Measurements from ENCODE around the gene JHY.

The JHY gene

DNA sequence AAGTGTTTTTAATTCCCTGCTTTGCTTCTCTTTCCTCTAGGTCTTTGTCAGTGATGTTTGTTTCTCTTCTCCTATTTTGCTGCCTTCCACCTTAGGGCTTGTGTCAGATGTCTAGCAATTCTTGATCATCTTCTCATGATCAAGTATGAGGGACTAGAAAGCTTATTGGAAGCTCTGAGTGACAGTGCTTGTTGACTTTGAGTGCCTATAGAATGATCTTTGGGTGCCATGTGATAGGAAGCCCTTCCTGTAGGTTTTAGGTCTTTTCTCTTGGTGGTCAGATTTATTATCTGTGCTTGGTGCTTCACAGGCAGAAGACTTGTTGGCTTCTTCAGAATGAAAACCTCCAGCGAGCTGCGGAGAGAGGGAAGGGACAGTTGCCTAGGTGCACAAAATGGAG is 56.0 kb downstream of the JHY start:
- no peak for DNase-seq (ENCODE audit: low read depth in 2 of 2, low spot score in 1 of 2)

DNA sequence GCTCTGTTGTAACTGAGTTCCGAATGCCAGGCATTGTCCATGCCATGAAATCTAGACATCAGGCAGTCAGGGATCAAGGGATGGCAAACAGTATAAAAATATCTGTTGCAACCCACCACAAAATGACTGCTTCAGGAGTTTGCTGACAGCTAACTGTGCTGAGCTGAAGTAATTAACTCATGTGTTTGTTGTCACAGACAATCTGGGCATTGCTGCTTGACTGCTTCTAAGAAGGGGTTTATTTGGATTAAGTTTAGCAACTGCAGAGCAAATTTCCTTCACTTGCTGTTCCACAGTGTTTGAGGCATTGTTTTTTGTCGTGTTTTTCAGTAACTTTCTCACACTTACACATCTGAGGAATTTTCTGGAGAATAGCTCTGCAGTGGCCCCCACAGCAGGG is 68.7 kb downstream of the JHY start:
- DNase-seq (ENCODE audit: low read depth in 2 of 2, low spot score in 1 of 2), result no peak

DNA sequence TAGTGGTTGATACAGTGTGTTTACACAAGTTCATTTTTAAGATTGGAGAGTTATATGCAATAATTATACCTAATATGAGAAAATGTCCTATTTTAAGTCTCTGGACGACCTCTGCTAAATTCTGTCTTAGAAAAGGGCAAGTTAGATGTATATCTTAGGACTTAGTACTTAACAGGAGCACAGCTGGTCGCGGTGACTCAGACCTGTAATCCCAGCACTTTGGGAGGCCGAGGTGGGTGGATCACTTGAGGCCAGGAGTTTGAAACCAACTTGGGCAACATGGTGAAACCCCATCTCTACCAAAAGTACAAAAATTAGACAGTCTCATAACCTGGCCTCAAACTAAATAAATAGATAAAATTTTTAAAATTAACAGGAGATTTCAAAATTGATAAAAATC is 71.9 kb downstream of the JHY start:
- DNase-seq (ENCODE audit: low read depth in 2 of 2, low spot score in 1 of 2), result no peak

DNA sequence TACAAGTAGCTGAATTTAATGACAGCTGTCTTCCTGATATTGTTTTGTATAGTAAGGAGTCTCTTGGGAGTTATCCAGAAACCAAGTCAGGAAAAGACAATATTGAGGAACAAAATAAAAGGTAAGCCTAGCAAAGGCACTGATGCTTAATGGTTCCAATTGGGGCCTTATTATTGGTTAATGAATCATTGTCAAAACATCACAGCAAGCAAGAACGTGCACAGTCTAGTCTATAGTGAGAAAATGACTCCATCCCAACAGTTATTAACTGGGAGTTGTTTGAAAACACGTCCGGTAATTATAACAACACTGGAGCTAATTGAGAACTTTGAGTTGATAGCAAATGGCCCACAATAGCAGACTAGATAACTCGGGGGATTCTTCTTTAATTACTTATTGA is 81.4 kb downstream of the JHY start:
- DNase-seq (ENCODE audit: low read depth in 2 of 2, low spot score in 1 of 2), result no peak

DNA sequence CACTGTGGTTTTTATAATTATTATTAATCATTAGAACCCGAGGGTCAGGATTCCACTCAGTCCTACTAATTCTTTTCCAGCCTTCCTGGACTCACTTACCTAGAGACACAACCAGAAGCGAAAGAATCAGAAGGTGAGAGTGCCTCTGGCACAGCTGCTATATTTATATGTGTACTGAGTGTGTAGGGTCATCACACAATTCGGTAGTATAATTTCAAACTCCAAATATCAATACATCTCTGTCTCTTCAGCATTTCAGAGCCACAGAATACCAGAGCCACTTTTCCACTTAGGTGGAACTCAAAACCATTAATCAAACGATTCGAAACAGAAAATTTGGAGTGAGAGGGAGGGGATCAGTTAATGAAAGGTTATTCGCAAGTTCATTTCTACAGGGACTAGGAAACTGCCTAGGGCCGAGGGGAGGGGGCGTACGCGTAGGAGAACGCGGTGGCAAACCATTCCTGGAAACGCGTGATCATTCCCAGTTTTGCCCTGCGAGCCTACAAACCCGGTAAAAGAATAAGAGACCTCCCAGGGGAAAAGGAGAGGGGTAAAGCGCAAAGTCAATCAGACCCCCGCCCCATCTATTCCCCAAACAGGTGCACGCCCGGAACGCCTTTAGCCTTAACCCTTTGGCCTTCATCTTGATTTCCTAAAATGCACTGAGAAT is 93.6 kb downstream of the JHY start:
- DNase-seq (ENCODE audit: low read depth in 2 of 2, low spot score in 1 of 2), result no peak

DNA sequence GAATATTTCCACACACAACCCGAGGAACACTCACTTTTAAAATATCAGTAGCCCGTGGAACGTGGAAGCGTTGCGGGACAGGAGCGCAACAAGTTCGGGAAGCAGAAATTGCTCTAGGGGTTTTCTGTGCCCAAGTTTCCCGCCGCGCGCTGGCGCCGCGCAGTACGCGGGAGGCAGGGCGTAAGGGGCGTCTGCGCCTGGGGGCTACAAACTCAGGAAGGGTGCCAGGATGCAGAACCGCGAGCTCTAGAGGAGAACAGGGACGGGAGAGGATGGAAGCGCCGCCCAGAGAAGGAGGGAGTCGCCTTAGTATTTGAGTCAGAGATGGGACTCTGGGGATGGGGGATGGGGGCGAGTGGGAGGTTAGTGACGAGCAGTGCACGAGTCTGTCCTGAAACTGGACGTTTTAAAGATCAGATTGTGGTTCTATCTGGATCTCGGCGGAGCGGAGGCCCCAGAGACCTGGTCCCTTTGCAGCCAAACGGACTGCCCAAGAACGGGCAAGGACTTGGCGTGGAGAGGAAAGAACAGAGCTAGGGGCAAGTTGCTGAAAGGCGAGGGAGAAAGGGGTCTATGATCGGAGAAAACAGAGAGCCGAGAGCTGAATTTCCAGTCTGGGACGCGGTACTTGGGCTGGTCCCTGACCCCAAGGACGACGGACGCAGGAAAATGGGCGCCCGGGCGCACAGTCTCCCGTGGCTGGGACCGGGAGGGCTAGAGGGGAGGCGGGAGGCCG is 94.3 kb downstream of the JHY start:
- no peak for DNase-seq (ENCODE audit: low read depth in 2 of 2, low spot score in 1 of 2)

DNA sequence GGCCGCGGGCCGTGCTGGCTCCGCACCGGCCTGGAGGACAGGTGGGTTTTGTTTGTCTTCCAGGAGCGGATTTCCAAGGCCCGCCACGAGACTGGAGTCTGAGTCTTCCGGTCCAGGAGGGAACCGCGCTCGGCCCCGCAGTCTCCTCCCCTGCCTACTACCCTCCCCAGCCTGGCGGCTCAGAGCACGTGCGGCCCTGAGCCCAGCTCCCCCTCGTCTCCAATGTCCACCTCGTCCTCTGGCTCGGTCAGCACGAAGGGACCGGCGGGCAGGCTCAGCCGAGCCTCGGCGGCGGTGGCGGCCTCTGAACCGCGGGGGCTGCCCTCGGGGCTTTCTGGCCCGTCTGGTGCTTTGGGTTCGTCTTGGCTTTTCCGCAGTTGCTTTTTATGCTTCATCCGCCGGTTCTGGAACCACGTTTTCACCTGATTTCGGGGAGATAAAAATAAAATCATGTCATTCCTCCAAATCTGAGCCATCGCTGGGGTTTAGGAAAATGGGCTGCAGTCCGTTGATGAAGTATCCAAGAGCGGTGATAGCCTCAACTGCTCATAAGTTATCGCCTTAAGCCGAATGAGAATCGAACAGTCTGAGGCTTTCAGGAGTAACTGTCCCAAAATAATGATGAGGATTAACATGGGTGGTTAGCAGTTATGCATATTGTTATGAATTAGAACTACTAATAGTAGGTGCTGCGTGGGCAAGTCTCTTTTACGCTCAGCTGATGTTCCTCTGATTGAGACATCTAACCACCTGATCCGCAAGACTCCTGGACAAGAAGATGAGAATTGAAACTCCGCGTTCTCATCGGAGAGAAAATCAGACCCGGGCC is 95.1 kb downstream of the JHY start:
- no peak for DNase-seq (ENCODE audit: low read depth in 2 of 2, low spot score in 1 of 2)

DNA sequence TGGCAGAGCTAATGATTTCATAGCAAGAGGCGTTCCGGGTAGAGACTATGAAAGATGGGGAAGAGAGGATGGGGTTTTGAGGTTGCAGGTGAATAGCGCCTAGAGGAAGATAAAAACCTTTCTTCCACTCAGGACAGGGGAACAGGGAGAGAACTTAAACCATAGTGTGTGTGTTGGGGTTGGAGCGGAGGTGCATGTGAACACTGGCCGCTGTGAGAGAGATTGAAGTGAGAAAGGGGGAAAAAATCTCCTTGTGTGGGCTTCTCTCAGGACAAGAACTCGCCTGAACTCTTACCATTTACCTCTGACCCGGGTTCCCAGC is 95.7 kb downstream of the JHY start:
- DNase-seq (ENCODE audit: low read depth in 2 of 2, low spot score in 1 of 2), result no peak

DNA sequence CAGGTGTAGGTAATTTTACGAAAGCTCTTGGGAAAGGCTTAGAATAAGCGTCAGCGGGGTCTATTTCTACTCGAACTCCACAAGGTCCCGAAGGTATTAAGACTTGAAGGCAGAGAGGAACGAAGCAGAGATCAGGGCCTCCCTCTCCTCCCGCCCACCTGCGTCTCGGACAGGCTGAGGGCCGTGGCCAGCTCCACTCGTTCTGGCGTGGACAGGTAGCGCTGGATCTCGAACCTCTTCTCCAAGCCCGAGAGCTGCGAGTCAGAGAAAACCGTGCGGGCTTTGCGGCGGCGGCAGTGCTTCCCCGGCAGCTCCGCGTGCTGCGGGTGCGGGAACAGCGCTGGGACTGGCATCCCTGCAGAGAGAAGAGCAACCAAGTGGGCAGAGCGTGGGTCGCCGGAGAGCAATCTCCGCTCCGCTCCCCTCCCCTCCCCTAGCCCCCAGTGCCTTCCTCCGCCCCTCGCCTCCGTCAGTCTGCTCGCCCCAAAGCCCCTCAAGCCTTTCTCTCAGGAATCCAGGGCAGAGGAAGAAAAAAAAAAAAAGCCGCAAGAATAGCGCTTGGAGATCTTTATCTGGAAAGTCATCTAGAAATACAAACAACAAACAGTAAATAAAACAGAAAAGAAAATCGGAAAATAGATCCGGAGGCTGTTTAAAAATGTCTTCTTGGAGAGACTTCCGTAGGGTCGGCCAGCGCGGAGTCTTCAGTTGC is 96.7 kb downstream of the JHY start:
- no peak for DNase-seq (ENCODE audit: low read depth in 2 of 2, low spot score in 1 of 2)

DNA sequence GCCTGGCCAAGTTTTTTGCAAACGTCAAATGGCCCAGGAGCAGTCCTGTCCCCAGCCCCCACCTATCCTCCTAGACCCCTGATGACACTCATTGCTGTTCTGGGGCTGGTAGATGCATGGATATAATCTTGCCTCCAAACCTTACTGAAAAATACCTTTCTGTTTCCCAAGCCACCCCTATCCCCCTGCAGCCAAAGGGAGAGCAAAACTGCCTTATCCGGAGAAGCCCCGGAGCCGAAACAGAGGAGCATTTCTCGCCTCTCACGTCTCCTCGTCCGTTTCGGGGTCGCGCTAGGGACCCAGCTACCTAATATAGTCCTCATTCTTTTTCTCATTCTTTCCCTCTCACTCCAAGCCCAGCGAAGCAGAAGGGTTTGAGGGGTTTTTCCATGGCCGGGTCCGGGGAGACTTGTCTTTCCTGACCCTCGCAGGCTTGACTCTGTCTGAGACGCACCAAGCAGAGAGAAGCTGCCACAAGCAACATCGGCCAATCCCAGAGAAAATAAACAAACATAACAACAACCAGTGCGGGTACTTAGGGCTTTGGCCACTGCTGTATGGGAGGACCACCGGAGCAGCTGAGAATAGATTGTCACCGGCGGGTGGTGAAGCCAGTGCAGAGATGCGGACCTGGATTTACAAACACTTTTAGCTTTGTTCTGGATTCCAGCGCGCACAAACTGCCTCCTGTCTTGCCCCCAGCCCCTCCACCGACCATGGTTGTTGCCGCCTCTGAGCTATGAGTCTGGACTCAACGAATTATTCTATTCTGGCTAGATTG is 97.4 kb downstream of the JHY start:
- DNase-seq (ENCODE audit: low read depth in 2 of 2, low spot score in 1 of 2), result no peak

DNA sequence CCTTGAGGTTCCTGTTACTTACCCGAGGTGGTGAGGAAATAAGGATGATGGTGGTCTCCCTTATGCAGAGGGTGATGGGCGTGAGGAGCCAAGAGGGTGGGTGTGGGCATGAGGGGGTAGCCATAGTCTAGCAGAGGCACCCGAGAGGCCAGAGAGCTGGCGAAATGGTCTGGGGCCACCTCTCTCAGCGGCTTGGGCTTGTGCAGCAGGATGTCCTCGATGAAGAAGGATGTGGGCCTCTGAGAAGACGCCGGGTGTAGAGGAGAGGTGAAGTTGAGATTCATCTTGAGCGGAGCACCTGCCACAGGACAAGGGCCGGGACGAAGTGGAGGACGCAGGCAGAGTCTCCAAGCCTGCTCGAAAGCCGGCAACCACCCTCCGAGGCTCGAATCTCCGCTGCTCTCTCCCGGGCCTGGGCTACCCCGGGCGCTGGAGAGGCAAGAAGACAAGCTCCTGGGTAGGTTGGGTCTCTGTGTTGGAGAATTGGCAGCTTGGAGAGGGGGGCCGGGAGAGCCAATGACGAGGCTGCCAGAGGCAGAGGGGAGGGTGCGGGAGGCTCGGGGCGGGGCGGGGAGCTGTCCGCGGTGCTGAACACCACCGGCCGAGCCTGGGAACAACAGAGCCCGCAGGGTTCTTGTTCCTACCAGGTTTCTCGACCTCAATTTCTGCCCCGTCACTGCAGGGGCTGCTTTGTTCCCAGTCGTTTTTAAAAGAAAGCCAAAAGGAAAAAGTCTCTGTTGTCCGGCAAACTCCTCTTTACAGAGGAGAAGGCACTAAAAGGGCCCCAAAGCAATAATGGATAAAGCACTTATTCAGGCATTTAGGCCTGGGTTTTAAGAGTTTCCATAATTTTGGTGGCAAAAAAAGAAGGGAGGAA is 99.1 kb downstream of the JHY start, which contains the start of gene BSX:
BSX (minus strand) TSS at position 447 of the 877 bp plus-strand sequence; CDS start at position 284, 163 bp downstream.
- peak in 1 of 2 donors; percentile 5 for DNase-seq (ENCODE audit: low read depth in 2 of 2, low spot score in 1 of 2)

DNA sequence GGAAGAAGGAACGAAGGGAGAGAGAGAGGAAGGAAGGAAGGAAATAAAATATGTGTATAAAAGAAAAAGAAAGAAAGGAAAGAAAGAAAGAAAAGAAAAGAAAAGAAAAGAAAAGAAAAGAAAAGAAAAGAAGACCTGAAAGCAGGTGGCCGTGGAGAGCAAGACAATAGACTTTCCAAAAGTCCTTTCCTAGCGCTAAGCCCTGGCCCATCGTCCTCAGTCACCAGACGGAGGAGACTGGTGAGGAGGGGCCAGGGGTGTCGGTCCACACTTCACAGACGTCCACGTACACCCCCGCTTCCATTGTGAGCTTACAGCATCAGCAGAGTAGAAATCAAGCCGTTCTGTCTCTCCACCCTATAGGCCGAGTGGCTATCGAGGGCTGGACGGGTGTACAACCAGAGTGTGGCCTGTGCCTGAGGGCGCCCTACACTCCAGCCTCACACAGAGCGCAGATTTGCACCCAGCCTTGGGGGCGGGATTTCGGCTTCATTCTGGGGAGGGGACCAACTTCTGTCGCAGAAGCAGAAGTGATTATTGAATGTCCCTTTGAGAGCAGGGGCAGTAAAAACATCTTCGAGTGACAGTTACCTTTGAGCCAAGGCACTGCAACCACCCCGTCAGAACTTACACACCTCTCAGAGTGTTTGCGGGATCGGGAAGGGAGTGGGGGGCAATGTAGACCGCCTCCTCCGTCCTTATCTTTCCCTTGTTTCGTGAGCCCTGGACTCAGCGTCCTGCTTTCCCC is 101.1 kb downstream of the JHY start:
- no peak for DNase-seq (ENCODE audit: low read depth in 2 of 2, low spot score in 1 of 2)

DNA sequence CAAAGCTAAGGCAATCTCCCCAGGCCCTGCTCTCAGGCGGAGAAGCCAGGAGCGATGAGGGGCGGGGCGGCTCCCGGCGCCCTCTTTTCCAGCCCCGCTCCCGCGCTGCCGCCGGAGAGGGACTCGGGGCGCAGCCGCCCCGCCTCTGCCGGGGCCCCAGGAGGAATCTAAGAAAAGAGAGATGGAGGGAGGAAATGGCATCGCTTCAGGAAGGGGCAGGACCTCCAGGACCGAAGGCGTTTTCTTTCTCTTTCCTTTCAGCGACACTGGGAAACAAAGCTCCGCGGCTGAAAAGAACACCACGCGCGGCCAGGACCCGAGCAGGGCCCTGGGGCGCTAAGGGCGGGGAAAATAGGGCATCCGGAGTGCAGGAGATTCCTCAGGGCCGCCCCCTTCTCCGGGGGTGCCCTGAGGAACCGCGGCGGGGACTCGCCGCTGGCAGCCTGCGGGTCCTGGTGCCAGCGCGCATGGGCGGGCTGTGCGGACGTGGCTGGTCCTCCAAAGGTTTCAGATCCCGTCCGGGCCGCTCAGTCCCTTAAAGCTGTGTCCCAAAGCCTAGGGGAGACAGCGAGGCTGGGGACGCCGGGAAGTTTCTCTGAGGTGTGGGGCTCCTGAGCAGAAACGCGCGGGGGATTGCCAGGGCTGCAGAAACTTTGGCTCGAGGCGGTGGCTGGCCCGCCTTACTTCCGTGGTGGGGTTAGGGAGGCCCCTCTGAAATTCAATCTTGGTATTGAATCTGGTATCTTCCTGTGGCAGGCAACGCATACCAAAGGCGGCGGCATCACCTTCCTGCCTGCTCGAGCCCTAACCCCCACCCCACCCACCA is 101.8 kb downstream of the JHY start:
- no peak for DNase-seq (ENCODE audit: low read depth in 2 of 2, low spot score in 1 of 2)

DNA sequence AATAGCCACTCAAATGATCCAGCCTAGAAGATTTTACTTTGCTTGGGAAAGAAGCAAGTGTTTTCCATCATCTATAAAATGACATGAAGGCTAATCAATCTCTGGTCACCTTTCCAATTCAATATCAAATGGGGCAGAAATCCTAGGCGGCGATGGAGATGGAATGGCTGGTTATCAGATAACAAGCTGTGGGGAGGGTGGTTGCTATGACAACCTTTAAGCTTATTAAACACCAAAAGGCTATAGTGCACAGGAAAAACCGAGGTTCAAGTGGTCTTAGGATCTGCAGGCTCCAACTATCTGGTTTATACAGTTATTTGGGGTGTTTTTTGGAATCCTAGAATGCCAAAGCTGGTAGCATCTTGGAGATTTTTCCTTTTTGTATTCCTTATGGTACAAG is 113.0 kb downstream of the JHY start:
- no peak for DNase-seq (ENCODE audit: low read depth in 2 of 2, low spot score in 1 of 2)

DNA sequence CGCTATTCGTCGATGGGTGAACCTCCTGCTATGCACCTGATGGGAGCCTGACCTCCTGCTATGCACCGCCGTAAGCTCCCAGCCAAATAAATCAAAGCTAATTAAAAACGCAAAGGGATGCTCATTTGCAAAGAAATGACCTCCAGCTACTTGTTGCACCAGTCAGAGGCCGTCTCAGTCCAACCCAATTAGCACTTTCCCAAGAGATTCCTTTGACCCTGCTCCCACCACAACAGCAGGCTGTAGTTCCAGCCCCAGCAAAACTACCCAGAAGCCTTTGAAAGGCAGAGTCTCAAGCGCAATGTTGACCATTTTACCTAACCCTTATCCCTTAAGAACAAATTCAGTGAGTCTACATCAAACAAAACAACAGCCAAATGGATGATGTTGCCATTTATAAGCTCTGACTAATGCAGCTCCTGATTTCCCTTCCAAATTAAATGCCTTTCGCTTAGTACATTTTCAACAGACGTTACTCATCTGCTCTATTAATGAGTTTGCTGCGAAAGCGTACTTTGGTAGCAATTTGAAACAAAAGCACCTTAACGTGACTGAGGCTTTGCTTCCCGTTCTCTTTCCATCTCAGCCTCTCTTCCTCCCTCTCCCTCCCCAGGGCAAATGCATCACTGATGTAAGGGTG is 116.3 kb downstream of the JHY start:
- no peak for DNase-seq (ENCODE audit: low read depth in 2 of 2, low spot score in 1 of 2)

DNA sequence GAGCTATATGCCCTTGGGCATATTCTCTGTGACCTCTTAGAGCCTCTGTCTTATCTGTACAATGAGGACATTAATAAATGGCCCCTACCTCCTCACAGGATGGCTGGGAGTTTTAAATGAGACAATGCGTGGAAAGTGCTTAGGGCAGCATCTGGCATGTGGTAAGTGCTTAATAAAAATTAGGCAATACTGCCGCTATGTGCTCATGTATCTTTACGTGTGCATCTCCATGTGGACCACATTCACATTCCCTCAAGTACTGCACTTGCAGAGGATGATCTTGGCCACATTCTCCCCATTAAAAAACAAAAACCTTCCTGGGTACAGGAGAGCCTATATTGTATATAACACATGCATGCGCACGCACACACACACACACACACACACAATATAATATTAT is 118.2 kb downstream of the JHY start:
- no peak for DNase-seq (ENCODE audit: low read depth in 2 of 2, low spot score in 1 of 2)

DNA sequence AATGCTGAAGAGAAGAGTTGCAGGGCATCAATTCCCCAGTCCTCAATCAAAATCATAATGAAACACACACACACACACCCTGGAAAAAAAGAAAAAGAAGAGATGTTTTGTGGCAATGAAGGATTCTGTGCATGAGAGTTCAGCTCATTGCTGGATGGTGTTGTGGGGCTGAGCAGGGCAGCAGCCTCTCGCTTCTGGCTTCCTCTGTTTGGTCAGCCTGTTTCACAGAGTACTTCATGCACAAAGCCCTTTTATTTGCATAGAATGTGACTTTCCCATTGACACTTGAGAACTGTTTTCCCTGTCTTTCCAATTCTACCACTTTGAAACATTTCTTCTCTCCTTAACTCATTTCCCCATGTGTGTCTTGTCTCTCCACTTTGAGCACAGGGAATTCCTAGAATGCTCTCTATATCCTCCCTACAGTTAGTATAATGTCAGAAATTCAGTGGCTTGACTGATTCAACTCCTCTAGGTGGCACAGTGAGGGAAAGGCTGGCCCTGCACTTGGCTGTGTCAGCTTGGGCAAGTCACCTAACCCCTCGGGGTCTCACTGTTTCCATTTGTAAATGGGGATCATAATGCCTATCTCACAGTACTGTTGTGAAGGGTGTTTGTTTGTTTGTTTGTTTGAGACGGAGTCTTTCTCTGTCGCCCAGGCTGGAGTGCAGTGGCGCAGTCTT is 124.4 kb downstream of the JHY start:
- no peak for DNase-seq (ENCODE audit: low read depth in 2 of 2, low spot score in 1 of 2)
